Activated CD4-positive, alpha-beta T cell treated with anti-CD3 and anti-CD28 coated beads for 24 hours (primary cell): ENCODE results near the gene INPP5A.
"Not testable (repeated sequence)": the region's sequence is repeated elsewhere in the genome, so short reads cannot be mapped to it uniquely, and the experiment has no call there.

Experiments used
- DNase-seq, 2 donors: peaks; one replicate each; pipeline ENCODE4 v3.0.0-alpha.2; 2020; ENCODE audit warnings: low read depth in 2 of 2

The INPP5A gene

DNA sequence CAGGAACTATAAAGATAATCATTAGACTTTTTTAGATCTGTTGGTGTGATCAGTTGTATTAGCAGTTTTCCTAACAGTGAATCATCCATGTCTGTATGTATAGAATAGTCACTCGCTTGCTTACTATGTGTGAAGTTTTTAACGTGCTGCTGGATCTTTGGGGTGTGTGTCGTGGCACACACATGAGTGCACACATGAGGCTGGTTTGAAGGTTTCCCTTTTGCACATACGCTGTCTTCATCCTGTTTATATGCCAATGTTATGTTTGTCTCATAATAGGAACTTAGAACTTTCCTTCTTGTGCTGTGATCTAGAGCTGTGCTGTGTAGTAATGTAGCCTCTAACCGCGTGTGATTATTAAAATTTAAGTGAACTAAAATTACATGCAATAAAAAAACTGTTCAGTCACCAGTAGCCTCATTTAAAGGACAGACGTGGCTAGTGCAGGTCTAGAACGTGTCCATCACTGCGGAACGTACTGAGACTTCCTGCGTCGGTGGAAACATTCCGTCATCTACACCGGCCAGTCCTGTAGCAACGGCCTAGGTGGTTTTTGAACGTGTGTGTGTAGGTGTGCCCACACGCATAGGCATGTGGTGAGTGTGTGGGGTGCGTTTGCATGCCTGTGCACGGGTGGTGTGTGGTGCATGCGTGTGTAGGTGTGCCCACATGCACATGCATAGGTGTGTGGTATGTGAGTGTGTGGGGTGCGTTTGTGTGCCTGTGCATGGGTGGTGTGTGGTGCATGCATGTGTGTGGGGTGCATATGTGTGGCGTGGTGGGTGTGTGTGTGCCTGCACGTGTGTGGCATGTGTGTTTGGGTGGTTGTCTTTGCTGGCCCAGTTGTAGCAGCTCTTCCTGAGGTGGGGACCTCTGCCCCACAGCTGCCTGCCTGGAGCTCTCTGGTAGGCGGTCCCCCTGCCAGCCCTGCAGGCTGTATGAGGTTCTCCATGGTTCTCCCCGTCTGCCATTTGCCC, 56.6 kb downstream of the INPP5A start:
- DNase-seq, result no peak

DNA sequence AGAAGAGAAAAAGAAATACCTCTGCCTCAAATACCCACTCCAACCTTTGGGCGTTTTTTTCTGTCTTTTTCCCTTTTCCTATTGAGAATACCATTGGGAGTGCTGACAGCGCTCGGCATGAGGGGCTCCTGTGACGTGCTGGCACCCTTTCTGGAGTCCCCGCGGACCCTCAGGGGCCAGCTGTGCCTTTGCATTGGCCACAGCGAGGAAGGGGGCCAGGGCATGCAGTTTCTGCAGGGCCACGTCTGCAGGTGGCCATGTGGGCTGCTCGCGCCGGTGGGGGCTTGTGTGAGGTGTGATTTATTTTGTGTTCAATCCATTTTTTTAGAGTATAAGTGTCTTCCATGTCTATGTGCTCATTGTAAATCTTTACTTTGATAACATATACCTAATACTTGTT, 57.4 kb downstream of the INPP5A start:
- DNase-seq, result no peak

DNA sequence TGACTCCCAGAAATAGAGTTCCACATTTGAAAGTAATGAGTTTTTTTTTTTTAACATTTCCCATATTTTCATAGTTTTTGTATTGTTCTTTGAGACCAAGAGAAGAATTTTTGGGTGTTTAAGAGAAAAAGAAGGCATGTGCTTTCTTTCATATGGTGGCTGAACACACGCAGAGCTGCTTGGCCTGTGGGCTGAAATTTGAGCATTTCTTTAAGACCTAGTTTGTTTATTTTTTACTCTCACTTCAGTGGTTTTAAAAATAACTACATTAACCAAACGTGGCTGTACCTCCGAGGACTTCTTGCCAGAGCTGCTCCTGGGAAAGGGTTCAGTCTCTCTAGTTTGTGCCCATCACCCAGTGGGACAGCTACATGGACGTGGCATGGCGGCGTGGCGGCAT, 58.3 kb downstream of the INPP5A start:
- DNase-seq, result no peak

- DNase-seq, result no peak
Observed at GRCh38 chr10:132596742-132597279, 59.2 kb downstream of the INPP5A start.

- DNase-seq, result no peak
Observed at GRCh38 chr10:132597654-132598053, 60.1 kb downstream of the INPP5A start.

DNA sequence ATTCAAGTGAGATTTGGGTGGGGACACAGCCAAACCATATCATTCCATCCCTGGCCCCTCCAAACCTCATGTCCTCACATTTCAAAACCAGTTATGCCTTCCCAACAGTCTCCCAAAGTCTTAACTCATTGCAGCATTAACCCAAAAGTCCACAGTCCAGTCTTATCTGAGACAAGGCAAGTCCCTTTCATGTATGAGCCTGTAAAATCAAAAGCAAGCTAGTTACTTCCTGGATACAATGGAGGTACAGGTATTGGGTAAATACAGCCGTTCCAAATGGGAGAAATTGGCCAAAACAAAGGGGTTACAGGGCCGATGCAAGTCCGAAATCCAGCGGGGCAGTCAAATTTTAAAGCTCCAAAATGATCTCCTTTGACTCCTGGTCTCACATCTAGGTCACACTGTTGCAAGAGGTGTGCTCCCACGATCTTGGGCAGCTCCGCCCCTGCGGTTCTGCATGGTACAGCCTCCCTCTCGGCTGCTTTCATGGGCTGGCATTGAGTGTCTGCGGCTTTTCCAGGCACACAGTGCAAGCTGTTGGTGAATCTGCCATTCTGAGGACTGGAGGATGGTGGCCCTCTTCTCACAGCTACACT, 61.5 kb downstream of the INPP5A start:
- DNase-seq, result not testable (repeated sequence)

GRCh38 chr10:132599732-132600131, 62.1 kb downstream of the INPP5A start:
- no peak for DNase-seq

GRCh38 chr10:132600416-132600815, 62.8 kb downstream of the INPP5A start:
- DNase-seq, result no peak

DNA sequence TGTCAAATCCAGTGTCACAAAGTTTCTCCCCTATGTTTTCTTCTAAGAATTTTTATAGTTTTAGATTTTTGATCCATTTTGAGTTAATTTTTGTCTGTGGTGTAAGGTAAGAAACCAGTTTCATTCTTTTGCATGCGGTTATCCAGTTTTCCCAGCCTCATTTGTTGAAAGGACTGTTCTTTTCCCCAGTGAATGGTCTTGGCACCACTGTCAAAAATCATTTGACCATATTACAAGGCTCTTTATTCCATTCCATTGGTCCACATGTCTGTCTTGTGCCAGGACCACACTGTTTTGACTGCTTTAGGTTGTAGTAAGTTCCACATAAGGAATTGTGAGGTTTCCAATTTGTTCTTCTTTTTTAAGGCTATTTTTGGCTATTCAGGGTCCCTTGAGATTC, 64.0 kb downstream of the INPP5A start:
- no peak for DNase-seq

- no peak for DNase-seq
Observed at GRCh38 chr10:132602614-132603013, 65.0 kb downstream of the INPP5A start.

DNA sequence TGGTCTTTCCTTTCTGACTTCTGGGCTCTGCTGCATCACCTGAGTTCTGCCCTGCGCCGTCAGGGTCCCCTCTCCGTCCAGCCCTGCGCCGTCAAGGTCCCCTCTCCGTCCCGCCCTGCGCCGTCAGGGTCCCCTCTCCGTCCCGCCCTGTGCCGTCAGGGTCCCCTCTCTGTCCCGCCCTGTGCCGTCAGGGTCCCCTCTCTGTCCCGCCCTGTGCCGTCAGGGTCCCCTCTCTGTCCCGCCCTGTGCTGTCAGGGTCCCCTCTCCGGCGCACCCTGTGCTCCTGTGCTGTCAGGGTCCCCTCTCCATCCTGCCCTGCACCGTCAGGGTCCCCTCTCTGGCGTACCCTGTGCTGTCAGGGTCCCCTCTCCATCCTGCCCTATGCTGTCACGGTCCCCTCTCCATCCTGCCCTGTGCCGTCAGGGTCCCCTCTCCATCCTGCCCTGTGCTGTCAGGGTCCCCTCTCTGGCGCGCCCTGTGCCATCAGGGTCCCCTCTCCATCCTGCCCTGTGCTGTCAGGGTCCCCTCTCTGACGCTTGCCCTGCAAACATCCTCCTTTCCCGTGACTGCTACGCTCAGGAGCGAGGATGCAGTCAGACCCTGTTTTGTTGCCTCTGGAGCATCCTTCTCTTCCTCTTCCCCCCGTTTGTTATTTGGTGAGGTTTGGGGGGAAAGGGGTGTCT, 66.4 kb downstream of the INPP5A start:
- no peak for DNase-seq

- DNase-seq, result no peak
Observed at GRCh38 chr10:132604686-132605085, 67.1 kb downstream of the INPP5A start.

DNA sequence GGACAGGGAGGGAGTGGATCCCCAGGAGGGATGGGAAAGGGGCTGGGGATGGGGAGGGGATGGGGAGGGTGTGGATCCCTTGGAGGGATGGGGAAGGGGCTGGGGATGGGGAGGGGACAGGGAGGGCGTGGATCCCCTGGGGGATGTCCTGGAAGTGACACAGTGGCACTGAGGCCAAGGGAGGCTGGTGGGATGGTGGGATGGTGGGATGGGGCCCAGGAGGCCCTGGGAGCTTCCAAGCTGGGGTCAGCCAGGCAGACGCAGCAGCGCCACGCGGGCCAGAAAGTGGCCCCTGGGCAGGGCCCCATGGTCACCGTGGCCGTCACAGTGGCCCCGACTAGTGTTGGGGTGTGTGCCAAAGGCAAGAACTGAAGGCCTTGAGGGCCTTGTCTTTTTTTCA, 67.8 kb downstream of the INPP5A start:
- no peak for DNase-seq

- DNase-seq, result no peak
Observed at GRCh38 chr10:132606031-132606491, 68.5 kb downstream of the INPP5A start.

GRCh38 chr10:132606536-132607316, 69.1 kb downstream of the INPP5A start:
- DNase-seq, result no peak

DNA sequence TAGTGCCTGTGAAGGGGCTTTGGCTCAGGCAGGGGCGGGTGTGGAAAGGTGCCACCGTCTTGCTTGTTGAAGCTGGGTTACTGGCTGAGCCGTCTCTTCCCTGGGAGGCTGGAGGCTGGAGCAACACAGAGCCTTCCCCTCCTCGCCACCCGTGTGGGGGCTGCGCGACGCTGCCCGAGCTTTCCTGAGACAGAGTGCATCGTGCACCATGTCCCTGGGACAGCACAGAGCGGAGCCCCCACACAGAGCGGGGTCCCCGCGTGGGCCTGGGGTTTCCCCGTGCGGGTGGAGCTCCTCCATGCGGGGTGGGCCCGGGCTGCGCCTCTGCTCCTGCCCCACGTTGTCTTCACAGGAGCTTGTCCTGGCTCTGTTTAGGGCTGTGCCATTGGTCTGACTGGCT, 69.9 kb downstream of the INPP5A start:
- DNase-seq, result no peak

DNA sequence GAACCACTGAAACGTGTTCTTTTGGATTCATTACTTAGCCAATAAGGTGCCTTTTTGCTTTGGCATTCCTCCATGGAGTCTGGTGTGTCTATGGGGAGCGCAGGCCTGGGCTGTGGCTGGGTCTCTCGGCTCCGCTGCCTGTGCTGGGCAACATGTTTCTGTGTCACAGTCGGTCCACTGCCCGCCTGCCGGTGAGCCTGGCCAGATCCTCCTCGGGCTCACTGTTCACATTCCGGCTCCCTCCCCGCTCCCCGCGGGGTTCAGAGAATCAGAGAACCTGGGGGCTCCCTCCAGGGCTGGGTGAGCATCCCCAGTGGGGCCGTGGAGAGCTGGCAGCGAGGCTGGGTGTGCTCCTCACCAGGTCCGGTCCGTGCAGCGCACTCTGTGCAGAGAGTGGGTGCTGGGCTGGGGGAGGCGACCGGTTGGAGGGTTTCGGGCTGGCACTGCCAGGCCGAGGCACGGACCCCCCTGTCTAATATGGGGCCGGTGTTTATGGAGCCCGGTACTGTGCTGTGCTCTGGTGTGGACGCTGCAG, 70.4 kb downstream of the INPP5A start:
- no peak for DNase-seq

GRCh38 chr10:132608511-132609195, 71.1 kb downstream of the INPP5A start:
- DNase-seq, result no peak

- no peak for DNase-seq
Observed at GRCh38 chr10:132609211-132609610, 71.6 kb downstream of the INPP5A start.

- DNase-seq, result no peak
Observed at GRCh38 chr10:132610071-132610701, 72.6 kb downstream of the INPP5A start.
